HCT116 (cell line): Measurements from ENCODE around the gene SCARB1. TPM values are rescaled to one million over a fixed set of nuclear protein-coding genes. Genes with fewer than 3 reads are reported as not detected.
A peak's percentile ranks its signal among the peaks of the same experiment; 100 is the strongest.
"Not testable (repeated sequence)": the region's sequence is repeated elsewhere in the genome, so short reads cannot be mapped to it uniquely, and the experiment has no call there.

Source experiments
- ATAC-seq: fragments of 200-7000 bp; cut with Tn5 transposase; 2 replicates; pipeline ENCODE4 v1.9.1; 2020; ENCODE audit warnings: mild to moderate bottlenecking, moderate library complexity
- BruUV-seq: library from RNA; stranded (reverse); fragments of 400-500 nt; replicated peaks from 2 replicates; lab custom pipeline; 2021; lab: Mats Ljungman, UMichigan
- CTCF ChIA-PET: fragments of 300-600 bp; sonication (Branson Sonifier 250); formaldehyde crosslinking; loops from one replicate; lab custom pipeline; 2021; ENCODE audit warnings: antibody characterized with exemption; lab: Charles Lee
- POLR2A ChIA-PET: fragments of 300-600, 350-600 bp; sonication (Branson Sonifier 250); formaldehyde crosslinking; loops from one replicate; lab custom pipeline; 2021; ENCODE audit warnings: antibody characterized with exemption; lab: Charles Lee
- RAD21 ChIA-PET, 2 experiments: fragments of 300-600 bp; sonication (Branson Sonifier 250); formaldehyde crosslinking; loops; one replicate each; lab custom pipeline; 2023; ENCODE audit warnings: low total read pairs in 2 of 2; ENCODE audit not compliant: uncharacterized antibody in 2 of 2, unreplicated experiment in 2 of 2, low non-redundant PET in 1 of 2; lab: Charles Lee
- DNase-seq: peaks from one replicate; pipeline ENCODE4 v3.0.0-alpha.2; 2010; ENCODE audit warnings: low read depth, low spot score
- H2AFZ ChIP-seq: fragments of 200-600 bp; shearing (Covaris generic), sonication (generic); 2 replicates; pipeline ENCODE4 v1.6.1; 2017; ENCODE audit warnings: low read depth, mixed run types, mixed read lengths, antibody characterized with exemption, low read length; ENCODE audit not compliant: poor library complexity, severe bottlenecking
- H3K27ac ChIP-seq: 2 replicates; pipeline ENCODE4 v1.5.1; 2012; ENCODE audit warnings: low read depth, low read length
- H3K27me3 ChIP-seq: fragments of 200-600 bp; sonication (generic); 2 replicates; pipeline ENCODE4 v1.6.1; 2016; ENCODE audit warnings: mixed run types, low read length, mixed read lengths; ENCODE audit not compliant: insufficient read depth
- H3K36me3 ChIP-seq, 2 experiments: fragments of 200-500 bp in 1 of 2; fragments of 200-600 bp in 1 of 2; sonication (Bioruptor generic) in 1 of 2; sonication (generic) in 1 of 2; 2 replicates each; pipeline versions ENCODE4 v1.5.1 to v1.6.1; 2014 to 2016; ENCODE audit warnings: low read length in 2 of 2, inconsistent platforms in 1 of 2, mixed read lengths in 1 of 2, mixed run types in 1 of 2; ENCODE audit not compliant: insufficient read depth in 2 of 2, control insufficient read depth in 1 of 2
- H3K4me1 ChIP-seq, 2 experiments: fragments of 200-600 bp in 1 of 2; sonication (generic) in 1 of 2; 2 replicates each; pipeline versions ENCODE4 v1.5.1 to v1.6.1; 2012 to 2017; ENCODE audit warnings: low read length in 2 of 2, inconsistent platforms in 1 of 2, mild to moderate bottlenecking in 1 of 2, mixed read lengths in 1 of 2, mixed run types in 1 of 2, moderate library complexity in 1 of 2; ENCODE audit not compliant: insufficient read depth in 2 of 2, control insufficient read depth in 1 of 2
- H3K4me2 ChIP-seq: fragments of 200-600 bp; sonication (generic); 2 replicates; pipeline ENCODE4 v1.6.1; 2017; ENCODE audit warnings: mixed run types, low read length, mixed read lengths
- H3K4me3 ChIP-seq, 2 experiments: fragments of 200-600 bp in 1 of 2; sonication (generic) in 1 of 2; replicated peaks in 1 of 2; 2 replicates each; pipeline ENCODE4 v1.5.1; 2011 to 2016; ENCODE audit warnings: low read length in 2 of 2, control low read depth in 1 of 2, low read depth in 1 of 2, mild to moderate bottlenecking in 1 of 2, mixed read lengths in 1 of 2, mixed run types in 1 of 2
- H3K79me2 ChIP-seq: fragments of 200-600 bp; sonication (generic); 2 replicates; pipeline ENCODE4 v1.6.1; 2017; ENCODE audit warnings: mild to moderate bottlenecking, mixed run types, low read length, moderate library complexity, mixed read lengths; ENCODE audit not compliant: insufficient read depth
- H3K9ac ChIP-seq: fragments of 200-600 bp; sonication (generic); 2 replicates; pipeline ENCODE4 v1.6.1; 2016; ENCODE audit warnings: low read length, mixed read lengths
- H3K9me2 ChIP-seq: fragments of 200-600 bp; sonication (generic), shearing (Covaris generic); 2 replicates; pipeline ENCODE4 v1.6.1; 2017; ENCODE audit warnings: mixed run types, mild to moderate bottlenecking, moderate library complexity; ENCODE audit not compliant: insufficient read depth
- H3K9me3 ChIP-seq, 2 experiments: fragments of 200-500 bp in 1 of 2; fragments of 200-600 bp in 1 of 2; sonication (Bioruptor generic) in 1 of 2; sonication (generic) in 1 of 2; 2 replicates each; pipeline ENCODE4 v1.6.1; 2014 to 2017; ENCODE audit warnings: low read length in 2 of 2, mixed read lengths in 2 of 2, inconsistent platforms in 1 of 2, low read depth in 1 of 2, mild to moderate bottlenecking in 1 of 2, mixed run types in 1 of 2, moderate library complexity in 1 of 2; ENCODE audit not compliant: control insufficient read depth in 1 of 2, insufficient read depth in 1 of 2
- H4K20me1 ChIP-seq: fragments of 200-600 bp; sonication (generic), shearing (Covaris generic); 2 replicates; pipeline ENCODE4 v1.6.1; 2017; ENCODE audit warnings: mixed run types, mild to moderate bottlenecking, moderate library complexity; ENCODE audit not compliant: insufficient read depth
- CBX3 ChIP-seq: IDR thresholded peaks from 2 replicates; pipeline ENCODE4 v1.6.1; 2012; ENCODE audit warnings: low read depth
- FOSL1 ChIP-seq: IDR thresholded peaks from 2 replicates; pipeline ENCODE4 v1.6.1; 2012; ENCODE audit warnings: low read depth
- POLR2A ChIP-seq: IDR thresholded peaks from 2 replicates; pipeline ENCODE4 v1.7.0; 2011; ENCODE audit warnings: borderline replicate concordance; ENCODE audit not compliant: insufficient read depth, insufficient read length; ENCODE audit errors: extremely low read depth
- RAD21 ChIP-seq: IDR thresholded peaks from 2 replicates; pipeline ENCODE4 v1.6.1; 2012; ENCODE audit warnings: low read depth, mild to moderate bottlenecking
- SP1 ChIP-seq: IDR thresholded peaks from 2 replicates; pipeline ENCODE4 v1.6.1; 2012; ENCODE audit warnings: low read depth
- ZFX ChIP-seq: fragments of 450-650 bp; IDR thresholded peaks from 2 replicates; pipeline ENCODE4 v1.6.1; 2017
- ZNF274 ChIP-seq: fragments of 200-500 bp; sonication (Bioruptor generic); IDR thresholded peaks from 2 replicates; pipeline ENCODE4 v1.6.1; 2014; ENCODE audit warnings: mild to moderate bottlenecking, low read depth, low read length, inconsistent platforms
- intact Hi-C: fragments of 100-400 bp; cut with micrococcal nuclease; formaldehyde crosslinking; loops from 2 replicates; pipeline ENCODE4 v1.10.0; 2022
- total RNA-seq: library from RNA; stranded (reverse); gene quantifications from one replicate; pipeline ENCODE4 v1.2.1, GENCODE V29; 2021; ENCODE audit not compliant: unreplicated experiment
- TF ChIP-seq, protein P1 (sequence below): IDR thresholded peaks from 2 replicates; pipeline ENCODE4 v1.6.1; 2012; ENCODE audit warnings: low read depth
- TF ChIP-seq, protein P2 (sequence below): IDR thresholded peaks from 2 replicates; pipeline ENCODE4 v1.6.1; 2012

Gene SCARB1
- total RNA-seq, 1 experiment from 2014 or later, result 95.5 TPM

DNA sequence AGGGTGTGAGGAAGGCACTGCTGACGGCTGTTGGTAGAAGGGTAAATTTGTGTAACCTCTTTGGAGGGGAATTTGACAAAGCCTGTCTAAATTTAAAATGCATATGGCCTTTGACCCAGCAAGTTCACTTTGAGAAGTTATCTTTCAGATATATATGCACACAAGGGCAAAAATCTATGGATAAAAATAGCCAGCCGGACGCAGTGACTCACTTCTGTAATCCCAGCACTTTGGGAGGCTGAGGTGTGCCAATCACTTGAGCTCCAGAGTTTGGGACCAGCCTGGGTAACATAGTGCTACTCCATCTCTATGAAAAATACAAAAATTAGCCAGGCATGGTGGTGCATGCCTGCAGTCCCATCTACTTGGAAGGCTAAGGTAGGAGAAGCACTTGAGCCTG lies 37.3 kb upstream of the SCARB1 start:
- Histone ChIP-seq H3K9me3 (no peaks in the 10 kb centered on the region), H3K27ac (no peak overlapping the region), H3K36me3 (no peaks in the 10 kb centered on the region), H4K20me1 (no peaks in the 10 kb centered on the region), H3K9me2 (no peaks in the 10 kb centered on the region), H3K9ac (no peak overlapping the region), H3K4me2 (peak overlapping the region; percentile 35; the same call in 1 of the 2 replicates), H3K4me1 (peaks cover 18 to 35% of the 10 kb centered on the region in 2 experiments), H3K79me2 (no peaks in the 10 kb centered on the region), H3K4me3 (no peak overlapping the region), H2AFZ (no peak overlapping the region), H3K27me3 (no peaks in the 10 kb centered on the region)
- DNase-seq (no peak), ATAC-seq (no peak)
- ChIA-PET CTCF (no interaction called here), POLR2A (interaction anchor here (1.2 to 2.4 kb wide), 2 partner anchors 9 to 14 kb away, joined by 4 to 7 read pairs; partner anchors contain the start of gene UBC), RAD21 (interaction anchor here in 1 of 2 experiments (0.7 kb wide), 1 partner anchor 15 kb away, joined by 3 read pairs; no protein-coding TSS in a partner anchor)
- TF ChIP-seq SP1 (no peak), POLR2A (no peak), CBX3 (no peak), ZNF274 (no peak), FOSL1 (peak; percentile 25; the same call in 1 of the 2 replicates), ZFX (no peak), RAD21 (no peak)
- TF ChIP-seq, protein P1, sequence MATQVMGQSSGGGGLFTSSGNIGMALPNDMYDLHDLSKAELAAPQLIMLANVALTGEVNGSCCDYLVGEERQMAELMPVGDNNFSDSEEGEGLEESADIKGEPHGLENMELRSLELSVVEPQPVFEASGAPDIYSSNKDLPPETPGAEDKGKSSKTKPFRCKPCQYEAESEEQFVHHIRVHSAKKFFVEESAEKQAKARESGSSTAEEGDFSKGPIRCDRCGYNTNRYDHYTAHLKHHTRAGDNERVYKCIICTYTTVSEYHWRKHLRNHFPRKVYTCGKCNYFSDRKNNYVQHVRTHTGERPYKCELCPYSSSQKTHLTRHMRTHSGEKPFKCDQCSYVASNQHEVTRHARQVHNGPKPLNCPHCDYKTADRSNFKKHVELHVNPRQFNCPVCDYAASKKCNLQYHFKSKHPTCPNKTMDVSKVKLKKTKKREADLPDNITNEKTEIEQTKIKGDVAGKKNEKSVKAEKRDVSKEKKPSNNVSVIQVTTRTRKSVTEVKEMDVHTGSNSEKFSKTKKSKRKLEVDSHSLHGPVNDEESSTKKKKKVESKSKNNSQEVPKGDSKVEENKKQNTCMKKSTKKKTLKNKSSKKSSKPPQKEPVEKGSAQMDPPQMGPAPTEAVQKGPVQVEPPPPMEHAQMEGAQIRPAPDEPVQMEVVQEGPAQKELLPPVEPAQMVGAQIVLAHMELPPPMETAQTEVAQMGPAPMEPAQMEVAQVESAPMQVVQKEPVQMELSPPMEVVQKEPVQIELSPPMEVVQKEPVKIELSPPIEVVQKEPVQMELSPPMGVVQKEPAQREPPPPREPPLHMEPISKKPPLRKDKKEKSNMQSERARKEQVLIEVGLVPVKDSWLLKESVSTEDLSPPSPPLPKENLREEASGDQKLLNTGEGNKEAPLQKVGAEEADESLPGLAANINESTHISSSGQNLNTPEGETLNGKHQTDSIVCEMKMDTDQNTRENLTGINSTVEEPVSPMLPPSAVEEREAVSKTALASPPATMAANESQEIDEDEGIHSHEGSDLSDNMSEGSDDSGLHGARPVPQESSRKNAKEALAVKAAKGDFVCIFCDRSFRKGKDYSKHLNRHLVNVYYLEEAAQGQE, result no peak
- TF ChIP-seq, protein P2, sequence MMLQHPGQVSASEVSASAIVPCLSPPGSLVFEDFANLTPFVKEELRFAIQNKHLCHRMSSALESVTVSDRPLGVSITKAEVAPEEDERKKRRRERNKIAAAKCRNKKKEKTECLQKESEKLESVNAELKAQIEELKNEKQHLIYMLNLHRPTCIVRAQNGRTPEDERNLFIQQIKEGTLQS, result no peak
- no TSS peak for BruUV-seq
- intact Hi-C loops, result loop anchor here (10.0 kb wide), 1 partner anchor 504 kb away; no protein-coding TSS in a partner anchor

- H3K4me2 ChIP-seq, H3K9me2 ChIP-seq, H3K27ac ChIP-seq, H3K9ac ChIP-seq, H3K79me2 ChIP-seq, H4K20me1 ChIP-seq, DNase-seq, ATAC-seq, BruUV-seq, CTCF ChIA-PET, H3K9me3 ChIP-seq, RAD21 ChIA-PET, H3K4me3 ChIP-seq, H3K27me3 ChIP-seq, H2AFZ ChIP-seq, H3K36me3 ChIP-seq: not testable (repeated sequence)
- intact Hi-C loops, result loop anchor here (10.0 kb wide), 1 partner anchor 504 kb away; no protein-coding TSS in a partner anchor
- POLR2A ChIA-PET, result interaction anchor here (0.7 to 2.4 kb wide), 3 partner anchors 10 to 14 kb away, joined by 3 to 7 read pairs (median 4); partner anchors contain the start of gene UBC
- peaks cover 16 to 32% of the 10 kb centered on the region in 2 experiments for H3K4me1 ChIP-seq
Observed at GRCh38 chr12:124900345-124900795, 36.7 kb upstream of the SCARB1 start.
